Activated T-cell treated with anti-CD3 and anti-CD28 coated beads, Interleukin-2, amount 50 U/mL, for 72 hours (primary cell): ENCODE results near the gene MRNIP. TPM values are rescaled to one million over a fixed set of nuclear protein-coding genes. Genes with fewer than 3 reads are reported as not detected.

Source experiments
- ATAC-seq, 2 donors: fragments of 150-1000 bp; cut with Tn5 transposase; replicated peaks in 1 of 2; 2 replicates each; pipeline ENCODE4 v1.10.0; 2021; ENCODE audit warnings: moderate library complexity in 2 of 2, mild to moderate bottlenecking in 1 of 2
- DNase-seq, 2 donors: peaks; one replicate each; pipeline ENCODE4 v3.0.0; 2021 to 2022; ENCODE audit warnings: mixed read lengths in 1 of 2
- H3K27ac Mint-ChIP-seq: one replicate; pipeline ENCODE4 v1.8.0; 2022; ENCODE audit warnings: mild to moderate bottlenecking, moderate library complexity, mixed read lengths
- H3K27me3 Mint-ChIP-seq: one replicate; pipeline ENCODE4 v1.8.0; 2022; ENCODE audit warnings: low read depth, mixed read lengths
- H3K36me3 Mint-ChIP-seq, 2 donors: one replicate each; pipeline ENCODE4 v1.8.0; 2022; ENCODE audit warnings: mixed read lengths in 2 of 2, mild to moderate bottlenecking in 1 of 2; ENCODE audit not compliant: insufficient read depth in 2 of 2
- H3K4me1 Mint-ChIP-seq: one replicate; pipeline ENCODE4 v1.8.0; 2022; ENCODE audit warnings: low read depth, mixed read lengths
- H3K4me3 Mint-ChIP-seq, 2 donors: one replicate each; pipeline ENCODE4 v1.8.0; 2022; ENCODE audit warnings: mild to moderate bottlenecking in 2 of 2, mixed read lengths in 2 of 2, moderate library complexity in 2 of 2
- H3K9me3 Mint-ChIP-seq, 2 donors: one replicate each; pipeline ENCODE4 v1.8.0; 2022; ENCODE audit warnings: mixed read lengths in 2 of 2
- total RNA-seq, 2 donors: library from RNA; stranded (reverse); gene quantifications; one replicate each; pipeline ENCODE4 v1.2.3, GENCODE V29; 2022

Gene MRNIP, protein sequence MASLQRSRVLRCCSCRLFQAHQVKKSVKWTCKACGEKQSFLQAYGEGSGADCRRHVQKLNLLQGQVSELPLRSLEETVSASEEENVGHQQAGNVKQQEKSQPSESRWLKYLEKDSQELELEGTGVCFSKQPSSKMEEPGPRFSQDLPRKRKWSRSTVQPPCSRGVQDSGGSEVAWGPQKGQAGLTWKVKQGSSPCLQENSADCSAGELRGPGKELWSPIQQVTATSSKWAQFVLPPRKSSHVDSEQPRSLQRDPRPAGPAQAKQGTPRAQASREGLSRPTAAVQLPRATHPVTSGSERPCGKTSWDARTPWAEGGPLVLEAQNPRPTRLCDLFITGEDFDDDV
- 10 to 100 TPM; 26.4 to 33.3 TPM for total RNA-seq

DNA sequence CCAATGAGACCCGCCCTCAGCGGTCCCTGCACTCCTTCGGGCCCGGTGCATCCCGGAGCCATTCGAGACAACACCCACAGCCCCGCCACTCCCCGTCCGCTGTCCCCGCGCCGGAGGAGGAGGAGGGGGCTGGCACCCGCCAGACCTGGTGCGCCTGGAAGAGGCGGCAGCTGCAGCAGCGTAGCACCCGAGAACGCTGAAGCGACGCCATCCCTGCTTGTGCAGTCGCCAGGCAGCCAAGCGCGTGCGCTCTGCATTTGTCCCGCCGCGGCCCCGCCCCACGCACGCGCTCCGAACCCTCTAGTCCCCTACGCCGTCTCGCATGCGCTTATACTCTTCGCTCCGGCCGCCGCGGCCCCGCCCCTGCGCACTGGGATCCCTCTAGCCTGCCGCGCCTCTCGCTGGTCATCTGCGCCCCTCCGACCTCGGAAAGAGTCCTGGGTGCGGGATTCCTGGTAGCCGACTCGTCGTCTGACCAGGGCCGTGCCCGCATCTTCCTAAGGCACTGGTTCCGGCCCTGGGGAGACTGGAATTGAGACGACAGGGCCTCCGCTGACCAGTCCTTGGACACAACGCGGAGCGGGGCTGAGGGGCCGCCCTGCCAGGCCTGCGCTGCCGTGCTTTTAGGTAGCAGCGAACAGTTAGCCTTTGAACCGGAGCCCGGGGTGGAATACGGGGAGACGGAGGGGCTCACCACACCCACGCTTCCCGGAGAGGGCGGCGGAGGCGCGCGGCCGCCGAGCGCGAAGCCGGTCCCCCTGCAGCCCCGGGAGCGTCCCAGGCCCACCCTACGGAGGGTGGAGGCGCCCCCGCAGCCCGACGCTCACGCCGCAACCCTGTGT lies at the start of gene MRNIP:
Gene MRNIP (minus strand): TSS at position 232 of the 842 bp plus-strand sequence. CDS start 21 bp downstream, at position 211.
- H3K27me3 Mint-ChIP-seq: no peaks in the 10 kb centered on the region
- H3K27ac Mint-ChIP-seq: peak within 1 kb of the TSS; percentile 88
- DNase-seq (peak; percentile 95), ATAC-seq (peak; percentile 95 to 97)
- H3K4me1 Mint-ChIP-seq: peaks cover 33% of the 10 kb centered on the region
- no peaks in the 10 kb centered on the region for H3K9me3 Mint-ChIP-seq
- peak within 1 kb of the TSS; percentile 87 to 99 for H3K4me3 Mint-ChIP-seq
- peaks cover 2 to 8% of the 10 kb centered on the region in 2 donors for H3K36me3 Mint-ChIP-seq

DNA sequence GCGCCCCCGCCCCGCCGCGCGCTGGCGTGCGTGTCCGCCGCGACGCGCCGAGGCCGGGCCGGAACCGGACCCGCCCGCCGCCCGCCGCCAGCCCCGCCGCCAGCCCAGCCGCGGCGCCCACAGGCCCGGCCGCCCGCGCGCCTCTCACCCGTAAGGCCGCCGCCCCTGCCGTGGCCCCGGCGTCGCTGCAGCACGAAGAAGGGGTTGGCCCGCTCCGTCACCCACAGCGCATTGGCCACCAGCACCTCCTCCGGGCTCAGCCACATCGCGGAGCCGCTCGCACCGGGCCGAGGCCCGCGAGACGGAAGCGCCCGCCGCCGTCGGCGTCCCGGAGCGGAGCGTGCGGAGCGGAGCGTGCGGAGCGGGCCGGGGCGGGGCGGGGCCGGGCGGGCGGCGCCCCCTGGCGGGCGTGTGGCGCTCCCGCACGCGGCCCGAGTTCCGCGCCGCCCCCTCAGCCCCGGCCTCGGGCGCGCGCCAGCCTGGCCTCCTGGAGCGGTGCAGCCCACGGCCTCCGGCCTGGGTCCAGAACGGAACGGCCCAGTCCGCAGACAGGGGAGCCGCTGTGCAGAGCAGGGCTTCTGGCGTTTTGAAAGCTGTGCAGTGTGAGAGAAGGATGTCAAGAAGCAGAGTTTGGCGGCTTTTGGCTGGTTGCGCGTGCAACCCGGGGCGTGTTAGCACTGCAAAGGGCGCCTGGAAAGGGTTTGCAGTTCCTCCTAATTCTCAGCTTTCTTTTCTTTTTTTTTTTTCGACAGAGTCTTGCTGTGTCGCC lies 49.1 kb upstream of the MRNIP start, which contains the start of gene TBC1D9B:
Gene TBC1D9B (minus strand): TSS at position 342 of the 769 bp plus-strand sequence. CDS start 76 bp downstream, at position 266.
- peaks cover 0 to 5% of the 10 kb centered on the region in 2 donors for H3K36me3 Mint-ChIP-seq
- DNase-seq: peak; percentile 74 to 79
- peak within 1 kb of the TSS; percentile 87 to 95 for H3K4me3 Mint-ChIP-seq

GRCh38 chr5:179906795-179907555 lies 48.4 kb upstream of the MRNIP start:
- ATAC-seq: no peak
- Mint-ChIP-seq H3K27ac (peak overlapping the region; percentile 82), H3K27me3 (no peaks in the 10 kb centered on the region)

More for the DNA sequence above, 49.1 kb upstream of the MRNIP start, which contains the start of gene TBC1D9B:
- Mint-ChIP-seq H3K4me1 (peaks cover 8% of the 10 kb centered on the region), H3K27me3 (no peaks in the 10 kb centered on the region), H3K9me3 (no peaks in the 10 kb centered on the region), H3K27ac (peak within 1 kb of the TSS; percentile 82)
- ATAC-seq: peak; percentile 93

DNA sequence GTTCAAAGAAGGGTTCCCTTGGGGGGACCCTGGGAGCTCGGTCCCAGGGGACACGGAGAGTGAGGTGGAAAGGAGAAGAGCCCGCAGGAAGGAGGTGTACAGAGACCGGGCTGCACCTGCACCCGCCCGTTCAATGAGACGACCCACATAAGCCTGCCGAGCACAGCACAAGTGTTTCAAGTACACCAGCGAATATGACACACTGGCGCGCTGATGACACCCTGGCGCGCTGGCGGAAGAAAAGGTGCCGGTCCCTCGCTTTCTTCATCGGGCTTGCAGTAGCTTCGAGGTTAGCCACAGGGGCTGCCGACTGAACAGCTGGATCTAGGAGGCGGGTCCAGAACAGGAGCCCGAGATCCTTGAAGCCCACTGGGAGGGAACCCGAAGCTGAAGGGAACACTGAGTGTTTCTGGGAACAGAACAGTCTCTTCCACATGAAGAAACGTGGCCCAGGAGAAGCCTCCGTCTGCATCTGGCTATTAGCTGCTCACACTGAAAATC lies 47.7 kb upstream of the MRNIP start:
- H3K4me1 Mint-ChIP-seq: peaks cover 8% of the 10 kb centered on the region
- peak overlapping the region; percentile 39 for H3K27ac Mint-ChIP-seq
- DNase-seq (no peak), ATAC-seq (no peak)
- H3K4me3 Mint-ChIP-seq: peak overlapping the region; percentile 87 to 95
- no peaks in the 10 kb centered on the region for H3K27me3 Mint-ChIP-seq
- peaks cover 0 to 7% of the 10 kb centered on the region in 2 donors for H3K36me3 Mint-ChIP-seq
- no peaks in the 10 kb centered on the region for H3K9me3 Mint-ChIP-seq

More at GRCh38 chr5:179906795-179907555, 48.4 kb upstream of the MRNIP start:
- Mint-ChIP-seq H3K36me3 (peaks cover 0 to 5% of the 10 kb centered on the region in 2 donors), H3K4me3 (peak overlapping the region; percentile 87 to 95), H3K9me3 (no peaks in the 10 kb centered on the region), H3K4me1 (peaks cover 8% of the 10 kb centered on the region)
- peak; percentile 16 to 31 for DNase-seq

- no peak overlapping the region for H3K27ac Mint-ChIP-seq
- H3K4me1 Mint-ChIP-seq: peaks cover 8% of the 10 kb centered on the region
Measured at GRCh38 chr5:179905161-179905560, 46.5 kb upstream of the MRNIP start.

DNA sequence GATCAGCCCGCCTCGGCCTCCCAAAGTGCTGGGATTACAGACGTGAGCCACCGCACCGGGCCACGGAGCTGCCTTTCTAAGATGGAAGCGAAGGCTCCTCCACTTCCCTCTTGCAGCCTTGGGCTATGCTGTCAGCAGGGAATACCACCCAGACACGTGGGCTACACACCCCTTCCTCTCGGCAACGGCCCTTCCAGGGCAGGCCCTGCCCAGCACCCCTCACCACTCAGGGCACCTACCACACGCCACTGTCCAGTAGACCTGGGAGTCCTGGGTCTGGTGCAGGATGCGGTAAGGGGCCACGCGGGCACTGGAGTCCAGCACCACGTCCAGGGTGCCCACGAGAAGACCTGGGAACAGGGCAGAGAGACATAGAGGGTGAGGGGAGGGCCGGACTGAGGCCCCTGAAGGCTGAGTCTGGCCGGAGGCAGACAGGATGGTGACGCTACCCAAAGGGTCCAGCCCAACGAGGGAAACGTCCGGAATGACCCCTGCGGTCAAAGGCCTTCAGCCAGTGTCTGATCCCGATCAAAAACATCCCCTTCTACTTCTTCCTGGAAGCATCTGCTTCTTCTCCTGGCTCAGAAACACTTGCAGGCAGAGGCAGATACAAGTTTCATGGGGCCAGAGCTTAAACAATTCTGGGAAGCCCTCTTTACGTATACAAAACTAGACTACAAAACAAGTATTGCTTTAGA lies 46.0 kb upstream of the MRNIP start:
- DNase-seq: no peak
- Mint-ChIP-seq H3K27ac (no peak overlapping the region), H3K36me3 (peaks cover 0 to 7% of the 10 kb centered on the region in 2 donors), H3K4me1 (peaks cover 8% of the 10 kb centered on the region), H3K9me3 (no peaks in the 10 kb centered on the region), H3K4me3 (no peak overlapping the region), H3K27me3 (no peaks in the 10 kb centered on the region)
- no peak for ATAC-seq

More at GRCh38 chr5:179905161-179905560, 46.5 kb upstream of the MRNIP start:
- ATAC-seq (no peak), DNase-seq (no peak)
- Mint-ChIP-seq H3K4me3 (no peak overlapping the region), H3K36me3 (peaks cover 0 to 7% of the 10 kb centered on the region in 2 donors), H3K9me3 (no peaks in the 10 kb centered on the region), H3K27me3 (no peaks in the 10 kb centered on the region)

DNA sequence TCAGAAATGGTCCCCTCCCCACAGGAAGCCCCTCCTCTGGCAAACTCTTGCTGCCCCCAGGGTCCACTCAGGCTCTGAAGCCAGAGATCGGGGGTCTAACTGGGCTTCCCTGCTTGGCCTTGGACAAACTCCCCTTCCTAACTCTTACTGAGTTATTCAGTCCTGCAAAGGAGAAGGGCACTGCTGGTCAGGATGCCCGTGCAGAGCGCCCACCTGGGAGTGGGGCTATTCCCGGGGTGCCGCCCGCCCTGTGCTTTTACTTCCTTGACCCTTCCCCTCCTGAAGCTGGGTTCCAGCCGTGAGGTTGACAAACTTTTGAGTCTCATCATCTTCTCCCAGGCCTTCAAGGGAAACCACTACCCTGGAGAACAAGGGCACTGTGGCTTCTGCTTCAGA lies 44.1 kb upstream of the MRNIP start:
- Mint-ChIP-seq H3K4me3 (no peak overlapping the region), H3K4me1 (peaks cover 8% of the 10 kb centered on the region), H3K36me3 (peaks cover under 1 to 11% of the 10 kb centered on the region in 2 donors), H3K27me3 (no peaks in the 10 kb centered on the region), H3K9me3 (no peaks in the 10 kb centered on the region), H3K27ac (no peak overlapping the region)
- no peak for ATAC-seq
- no peak for DNase-seq

DNA sequence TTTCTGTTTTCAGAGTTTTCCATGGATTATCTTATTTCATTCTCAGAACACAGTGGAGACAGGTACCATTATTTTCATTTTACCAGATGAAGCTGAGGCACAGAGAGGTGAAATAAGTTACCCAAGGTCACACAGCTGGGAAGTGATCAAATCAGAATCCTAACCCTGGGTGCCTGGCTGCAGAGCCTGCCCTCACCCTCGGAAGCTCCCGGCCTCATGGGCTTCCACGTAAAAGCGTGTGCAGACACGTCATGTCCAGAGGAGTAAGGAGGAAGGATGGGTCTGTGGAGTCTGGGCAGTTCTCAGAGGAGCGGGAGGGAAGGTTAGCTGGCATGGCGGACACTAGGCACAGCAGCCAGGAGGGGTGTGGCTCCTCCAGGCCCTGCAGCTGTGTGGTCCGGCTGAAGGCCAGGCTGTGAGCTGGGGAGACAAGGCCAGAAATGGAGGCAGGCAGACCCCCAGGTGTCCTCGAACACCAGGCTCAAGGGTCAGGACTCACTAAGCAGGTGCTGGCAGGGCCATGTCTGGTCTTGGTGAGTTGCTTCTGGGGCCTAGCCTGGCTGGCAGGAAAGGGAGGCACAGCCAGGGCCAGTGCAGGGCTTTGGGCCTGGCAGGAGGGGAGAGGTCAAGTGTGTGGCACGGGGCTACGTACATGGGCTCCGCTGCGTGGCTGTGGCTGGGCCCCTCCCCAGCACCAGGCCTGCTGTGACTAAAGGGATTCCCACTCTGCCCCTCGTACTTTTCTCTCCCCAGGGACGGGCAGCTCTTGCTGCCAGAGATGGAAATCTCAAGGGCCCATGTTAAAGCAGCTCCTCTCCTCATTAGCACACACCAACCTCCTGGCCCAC lies 43.5 kb upstream of the MRNIP start:
- H3K36me3 Mint-ChIP-seq: peaks cover 3 to 14% of the 10 kb centered on the region in 2 donors
- DNase-seq: no peak
- ATAC-seq: no peak
- H3K9me3 Mint-ChIP-seq: no peaks in the 10 kb centered on the region
- H3K27ac Mint-ChIP-seq: no peak overlapping the region
- H3K4me1 Mint-ChIP-seq: peaks cover 8% of the 10 kb centered on the region
- no peaks in the 10 kb centered on the region for H3K27me3 Mint-ChIP-seq
- no peak overlapping the region for H3K4me3 Mint-ChIP-seq

GRCh38 chr5:179901462-179901861 lies 42.8 kb upstream of the MRNIP start:
- DNase-seq: no peak
- Mint-ChIP-seq H3K4me1 (peaks cover 8% of the 10 kb centered on the region), H3K27ac (no peak overlapping the region), H3K9me3 (no peaks in the 10 kb centered on the region), H3K27me3 (no peaks in the 10 kb centered on the region), H3K36me3 (peaks cover 3 to 14% of the 10 kb centered on the region in 2 donors), H3K4me3 (no peak overlapping the region)
- no peak for ATAC-seq

- peaks cover under 1% of the 10 kb centered on the region for H3K4me1 Mint-ChIP-seq
- H3K36me3 Mint-ChIP-seq: peaks cover 3 to 14% of the 10 kb centered on the region in 2 donors
- DNase-seq: no peak
- H3K4me3 Mint-ChIP-seq: no peak overlapping the region
- no peak for ATAC-seq
- no peaks in the 10 kb centered on the region for H3K9me3 Mint-ChIP-seq
- H3K27ac Mint-ChIP-seq: no peak overlapping the region
- H3K27me3 Mint-ChIP-seq: no peaks in the 10 kb centered on the region
Measured at GRCh38 chr5:179900711-179901110, 42.1 kb upstream of the MRNIP start.

DNA sequence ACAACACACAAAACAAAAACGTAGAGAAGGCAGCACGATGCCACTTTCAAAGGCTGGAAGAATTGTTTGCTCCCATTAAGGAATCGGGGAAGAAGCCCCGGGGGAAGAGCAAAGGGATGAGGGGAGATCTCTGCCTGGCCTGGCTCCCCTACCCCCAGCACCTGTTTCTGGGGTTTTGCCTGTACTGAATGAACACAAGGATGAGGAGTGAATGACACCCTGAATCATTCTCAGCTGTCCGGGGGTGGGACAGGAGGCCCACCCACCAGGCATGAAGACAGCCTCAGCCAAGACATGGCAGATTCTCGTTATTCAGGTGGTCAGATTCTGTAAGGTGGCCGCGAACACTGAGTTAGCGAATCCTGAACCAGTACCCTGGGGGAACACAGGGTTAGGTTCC lies 41.6 kb upstream of the MRNIP start:
- H3K4me1 Mint-ChIP-seq: no peaks in the 10 kb centered on the region
- H3K36me3 Mint-ChIP-seq: peaks cover 3 to 14% of the 10 kb centered on the region in 2 donors
- H3K27ac Mint-ChIP-seq: no peak overlapping the region
- no peaks in the 10 kb centered on the region for H3K9me3 Mint-ChIP-seq
- no peaks in the 10 kb centered on the region for H3K27me3 Mint-ChIP-seq
- ATAC-seq (no peak), DNase-seq (no peak)
- no peak overlapping the region for H3K4me3 Mint-ChIP-seq
